ENCODE results near the gene RNF215.

RNF215 gene

GRCh38 chr22:30357650-30358215 lies 29.5 kb downstream of the RNF215 start:
- H3K27me3 ChIP-seq (ENCODE audit: control insufficient read depth, insufficient read depth, low read length) = no peaks in the 10 kb centered on the region
- H3K4me1 ChIP-seq (ENCODE audit: control insufficient read depth, insufficient read depth, low read length) = peaks cover 15% of the 10 kb centered on the region
- H3K9ac ChIP-seq (ENCODE audit: low read length) = no peak overlapping the region
- no peak overlapping the region for H3K27ac ChIP-seq (ENCODE audit: low read depth, low read length)
- no peaks in the 10 kb centered on the region for H3K9me3 ChIP-seq (ENCODE audit: control insufficient read depth, insufficient read depth, low read depth, low read length)
- peaks cover 11% of the 10 kb centered on the region for H3K36me3 ChIP-seq (ENCODE audit: control insufficient read depth, insufficient read depth, low read length)
- H3K4me3 ChIP-seq (ENCODE audit: low read depth, low read length) = peak overlapping the region; percentile 97

- H3K36me3 ChIP-seq (ENCODE audit: control insufficient read depth, insufficient read depth, low read length) = peaks cover 16% of the 10 kb centered on the region
- peak overlapping the region; percentile 97 for H3K9ac ChIP-seq (ENCODE audit: low read length)
- peak overlapping the region; percentile 95; the same call in 1 of the 2 replicates for H3K27ac ChIP-seq (ENCODE audit: low read depth, low read length)
- H3K4me1 ChIP-seq (ENCODE audit: control insufficient read depth, insufficient read depth, low read length) = peaks cover 10% of the 10 kb centered on the region; the same call in 1 of the 2 replicates
- H3K4me3 ChIP-seq (ENCODE audit: low read depth, low read length) = peak overlapping the region; percentile 97
- H3K27me3 ChIP-seq (ENCODE audit: control insufficient read depth, insufficient read depth, low read length) = no peaks in the 10 kb centered on the region
- H3K9me3 ChIP-seq (ENCODE audit: control insufficient read depth, insufficient read depth, low read depth, low read length) = no peaks in the 10 kb centered on the region
These were observed 30.0 kb downstream of the RNF215 start for GRCh38 chr22:30357236-30357570.

GRCh38 chr22:30356449-30357235 lies 30.6 kb downstream of the RNF215 start, which contains the start of the genes CCDC157 and SF3A1:
Gene CCDC157, plus strand, starts transcription at chr22:30357007. Its CDS starts 8,994 bp downstream, at chr22:30366001.
Gene SF3A1, minus strand, starts transcription at chr22:30356894. Its CDS starts 102 bp downstream, at chr22:30356792.
- Histone ChIP-seq H3K4me1 (ENCODE audit: control insufficient read depth, insufficient read depth, low read length) (peaks cover 10% of the 10 kb centered on the region; the same call in 1 of the 2 replicates), H3K27ac (ENCODE audit: low read depth, low read length) (peak within 1 kb of the TSS; percentile 95), H3K27me3 (ENCODE audit: control insufficient read depth, insufficient read depth, low read length) (no peaks in the 10 kb centered on the region), H3K9me3 (ENCODE audit: control insufficient read depth, insufficient read depth, low read depth, low read length) (no peaks in the 10 kb centered on the region), H3K9ac (ENCODE audit: low read length) (peak within 1 kb of the TSS; percentile 97), H3K4me3 (ENCODE audit: low read depth, low read length) (peak within 1 kb of the TSS; percentile 97), H3K36me3 (ENCODE audit: control insufficient read depth, insufficient read depth, low read length) (peaks cover 21% of the 10 kb centered on the region)

DNA sequence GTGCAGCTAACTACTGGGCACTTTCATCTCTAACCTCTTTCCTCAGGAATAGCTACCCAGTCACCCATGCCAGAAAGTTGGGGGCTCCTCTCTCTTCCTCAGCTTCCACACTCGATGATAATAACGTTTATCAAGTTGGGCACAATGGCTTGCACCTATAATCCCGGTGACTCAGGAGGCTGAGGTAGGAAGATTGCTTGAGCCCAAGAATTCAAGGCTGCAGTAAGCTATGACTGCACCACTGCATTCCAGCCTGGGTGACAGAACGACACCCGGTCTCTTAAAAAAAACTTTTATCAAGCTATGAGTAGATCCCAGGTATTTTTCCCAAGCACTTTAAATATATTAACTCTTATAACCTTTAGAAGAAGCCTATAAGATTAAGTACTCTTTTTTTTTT lies 32.6 kb downstream of the RNF215 start:
- peaks cover 40% of the 10 kb centered on the region for H3K36me3 ChIP-seq (ENCODE audit: control insufficient read depth, insufficient read depth, low read length)
- H3K27ac ChIP-seq (ENCODE audit: low read depth, low read length) = no peak overlapping the region
- no peaks in the 10 kb centered on the region for H3K27me3 ChIP-seq (ENCODE audit: control insufficient read depth, insufficient read depth, low read length)
- no peak overlapping the region for H3K4me3 ChIP-seq (ENCODE audit: low read depth, low read length)
- H3K4me1 ChIP-seq (ENCODE audit: control insufficient read depth, insufficient read depth, low read length) = peaks cover 10% of the 10 kb centered on the region; the same call in 1 of the 2 replicates
- H3K9me3 ChIP-seq (ENCODE audit: control insufficient read depth, insufficient read depth, low read depth, low read length) = no peaks in the 10 kb centered on the region
- H3K9ac ChIP-seq (ENCODE audit: low read length) = no peak overlapping the region

GRCh38 chr22:30351226-30351625 lies 36.0 kb downstream of the RNF215 start:
- Histone ChIP-seq H3K27ac (ENCODE audit: low read depth, low read length) (no peak overlapping the region), H3K36me3 (ENCODE audit: control insufficient read depth, insufficient read depth, low read length) (peaks cover 71% of the 10 kb centered on the region), H3K4me3 (ENCODE audit: low read depth, low read length) (no peak overlapping the region), H3K9me3 (ENCODE audit: control insufficient read depth, insufficient read depth, low read depth, low read length) (no peaks in the 10 kb centered on the region), H3K9ac (ENCODE audit: low read length) (no peak overlapping the region), H3K27me3 (ENCODE audit: control insufficient read depth, insufficient read depth, low read length) (no peaks in the 10 kb centered on the region), H3K4me1 (ENCODE audit: control insufficient read depth, insufficient read depth, low read length) (peaks cover 4% of the 10 kb centered on the region; the same call in 1 of the 2 replicates)

DNA sequence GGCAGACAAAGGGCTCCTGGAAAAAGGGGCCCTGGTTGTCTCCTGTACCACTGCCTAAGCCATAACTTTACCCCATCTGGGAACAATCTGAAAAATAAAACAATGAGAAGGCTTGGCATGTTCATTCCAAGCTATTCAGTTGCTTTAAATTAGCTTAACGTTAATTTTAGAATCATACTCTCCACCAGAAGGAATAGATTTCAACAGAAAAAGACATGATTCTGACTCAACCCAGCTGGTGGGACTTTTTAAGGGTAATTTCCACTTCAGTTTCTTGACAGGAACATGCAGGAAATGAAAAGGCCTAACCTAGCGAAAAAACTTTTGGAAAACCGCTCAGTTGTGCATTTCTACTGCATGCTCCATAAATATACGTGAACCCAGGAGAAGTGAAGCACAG lies 38.4 kb downstream of the RNF215 start:
- Histone ChIP-seq H3K9ac (ENCODE audit: low read length) (no peak overlapping the region), H3K27me3 (ENCODE audit: control insufficient read depth, insufficient read depth, low read length) (no peaks in the 10 kb centered on the region), H3K36me3 (ENCODE audit: control insufficient read depth, insufficient read depth, low read length) (peaks cover 92% of the 10 kb centered on the region), H3K9me3 (ENCODE audit: control insufficient read depth, insufficient read depth, low read depth, low read length) (no peaks in the 10 kb centered on the region), H3K4me3 (ENCODE audit: low read depth, low read length) (no peak overlapping the region), H3K27ac (ENCODE audit: low read depth, low read length) (no peak overlapping the region; the same call in 1 of the 2 replicates), H3K4me1 (ENCODE audit: control insufficient read depth, insufficient read depth, low read length) (no peaks in the 10 kb centered on the region)

DNA sequence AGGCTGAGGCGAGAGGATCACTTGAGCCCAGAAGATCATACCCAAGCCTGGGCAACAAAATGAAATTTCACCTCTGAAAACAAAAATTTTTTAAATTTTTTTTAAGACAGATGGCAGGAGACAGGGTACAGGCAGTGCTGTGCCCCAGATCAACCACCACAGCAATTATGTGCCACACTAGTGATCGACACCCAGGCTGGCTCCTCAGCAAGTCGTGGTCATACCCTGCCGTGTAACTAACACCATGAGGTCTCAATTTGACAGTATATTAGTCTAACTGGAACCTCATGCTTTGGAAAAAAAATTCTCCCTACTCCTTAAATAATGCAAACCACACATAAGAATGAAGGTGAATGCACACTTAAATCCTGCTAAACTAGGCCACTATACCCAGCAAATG lies 38.8 kb downstream of the RNF215 start:
- Histone ChIP-seq H3K9ac (ENCODE audit: low read length) (no peak overlapping the region), H3K27me3 (ENCODE audit: control insufficient read depth, insufficient read depth, low read length) (no peaks in the 10 kb centered on the region), H3K9me3 (ENCODE audit: control insufficient read depth, insufficient read depth, low read depth, low read length) (no peaks in the 10 kb centered on the region), H3K4me3 (ENCODE audit: low read depth, low read length) (no peak overlapping the region), H3K27ac (ENCODE audit: low read depth, low read length) (no peak overlapping the region; the same call in 1 of the 2 replicates), H3K36me3 (ENCODE audit: control insufficient read depth, insufficient read depth, low read length) (peaks cover 93% of the 10 kb centered on the region), H3K4me1 (ENCODE audit: control insufficient read depth, insufficient read depth, low read length) (no peaks in the 10 kb centered on the region)

DNA sequence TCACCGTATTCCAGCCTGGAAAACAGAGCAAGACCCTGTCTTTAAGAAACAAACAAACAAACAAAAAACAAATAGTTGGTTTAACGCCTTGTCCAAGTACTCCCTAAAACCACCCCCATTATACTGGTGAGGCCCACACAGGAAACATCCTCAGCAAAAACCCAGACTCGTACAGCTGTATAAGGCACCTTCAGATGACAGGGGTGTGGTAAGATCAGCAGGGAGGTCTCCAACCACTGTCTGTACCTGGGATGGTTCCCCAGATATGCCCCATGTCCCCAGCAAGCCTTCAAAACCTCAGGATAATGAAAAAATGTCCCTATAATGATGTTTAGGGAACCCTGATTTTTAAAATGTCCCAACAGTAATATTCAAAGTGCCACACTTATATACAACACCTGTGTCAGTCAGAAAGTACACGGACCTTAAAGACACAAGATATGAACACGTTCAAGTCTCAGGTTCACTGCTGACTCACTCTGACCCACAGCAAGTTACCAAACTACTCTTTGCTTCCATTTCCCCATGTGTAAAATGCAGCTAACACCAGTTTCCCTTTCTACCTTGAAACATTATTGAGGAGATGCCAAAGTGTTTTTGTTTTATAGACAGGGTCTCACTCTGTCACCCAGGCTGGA lies 39.8 kb downstream of the RNF215 start:
- H3K9me3 ChIP-seq (ENCODE audit: control insufficient read depth, insufficient read depth, low read depth, low read length) = no peaks in the 10 kb centered on the region
- no peak overlapping the region for H3K4me3 ChIP-seq (ENCODE audit: low read depth, low read length)
- no peaks in the 10 kb centered on the region for H3K4me1 ChIP-seq (ENCODE audit: control insufficient read depth, insufficient read depth, low read length)
- peaks cover 96% of the 10 kb centered on the region for H3K36me3 ChIP-seq (ENCODE audit: control insufficient read depth, insufficient read depth, low read length)
- no peaks in the 10 kb centered on the region for H3K27me3 ChIP-seq (ENCODE audit: control insufficient read depth, insufficient read depth, low read length)
- no peak overlapping the region for H3K9ac ChIP-seq (ENCODE audit: low read length)
- no peak overlapping the region for H3K27ac ChIP-seq (ENCODE audit: low read depth, low read length)

DNA sequence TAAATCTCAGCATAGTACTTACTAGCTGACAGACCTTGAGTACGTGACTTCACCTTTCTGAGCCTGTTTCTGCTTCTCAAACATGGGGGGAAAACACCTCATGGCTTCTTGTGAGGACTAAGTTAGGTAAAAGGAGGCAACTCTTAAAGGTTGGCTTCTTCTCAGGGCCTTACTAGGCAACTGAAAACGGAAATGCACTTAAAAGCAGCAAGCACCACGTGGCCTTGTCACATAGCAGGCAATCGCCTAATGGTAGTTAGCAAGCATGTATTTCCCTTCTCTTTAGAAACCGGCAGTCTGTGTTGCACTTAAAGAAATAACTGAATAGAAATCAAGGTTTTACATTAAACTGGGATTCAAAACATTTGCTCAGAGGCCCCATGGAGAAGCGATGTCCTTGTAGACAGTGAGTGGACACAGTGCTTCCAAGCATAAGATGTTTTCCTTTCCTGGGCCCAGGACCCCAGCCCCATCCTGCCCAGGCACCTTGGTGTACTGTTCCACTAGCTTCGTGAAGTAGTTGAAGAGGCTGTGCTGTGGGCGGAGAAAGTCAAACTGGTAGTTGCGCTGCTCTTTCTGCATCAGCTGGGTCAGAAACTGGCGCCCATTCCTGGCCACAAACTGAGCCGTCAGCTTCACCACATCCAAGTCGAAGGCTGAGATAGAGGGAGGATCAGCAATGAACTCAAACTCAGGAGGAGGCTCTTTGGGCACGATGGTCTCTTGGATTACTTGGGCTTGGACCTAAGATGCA lies 42.6 kb downstream of the RNF215 start:
- Histone ChIP-seq H3K9ac (ENCODE audit: low read length) (no peak overlapping the region), H3K9me3 (ENCODE audit: control insufficient read depth, insufficient read depth, low read depth, low read length) (no peaks in the 10 kb centered on the region), H3K36me3 (ENCODE audit: control insufficient read depth, insufficient read depth, low read length) (peaks cover 96% of the 10 kb centered on the region), H3K4me3 (ENCODE audit: low read depth, low read length) (no peak overlapping the region), H3K4me1 (ENCODE audit: control insufficient read depth, insufficient read depth, low read length) (no peaks in the 10 kb centered on the region), H3K27ac (ENCODE audit: low read depth, low read length) (no peak overlapping the region), H3K27me3 (ENCODE audit: control insufficient read depth, insufficient read depth, low read length) (no peaks in the 10 kb centered on the region)

DNA sequence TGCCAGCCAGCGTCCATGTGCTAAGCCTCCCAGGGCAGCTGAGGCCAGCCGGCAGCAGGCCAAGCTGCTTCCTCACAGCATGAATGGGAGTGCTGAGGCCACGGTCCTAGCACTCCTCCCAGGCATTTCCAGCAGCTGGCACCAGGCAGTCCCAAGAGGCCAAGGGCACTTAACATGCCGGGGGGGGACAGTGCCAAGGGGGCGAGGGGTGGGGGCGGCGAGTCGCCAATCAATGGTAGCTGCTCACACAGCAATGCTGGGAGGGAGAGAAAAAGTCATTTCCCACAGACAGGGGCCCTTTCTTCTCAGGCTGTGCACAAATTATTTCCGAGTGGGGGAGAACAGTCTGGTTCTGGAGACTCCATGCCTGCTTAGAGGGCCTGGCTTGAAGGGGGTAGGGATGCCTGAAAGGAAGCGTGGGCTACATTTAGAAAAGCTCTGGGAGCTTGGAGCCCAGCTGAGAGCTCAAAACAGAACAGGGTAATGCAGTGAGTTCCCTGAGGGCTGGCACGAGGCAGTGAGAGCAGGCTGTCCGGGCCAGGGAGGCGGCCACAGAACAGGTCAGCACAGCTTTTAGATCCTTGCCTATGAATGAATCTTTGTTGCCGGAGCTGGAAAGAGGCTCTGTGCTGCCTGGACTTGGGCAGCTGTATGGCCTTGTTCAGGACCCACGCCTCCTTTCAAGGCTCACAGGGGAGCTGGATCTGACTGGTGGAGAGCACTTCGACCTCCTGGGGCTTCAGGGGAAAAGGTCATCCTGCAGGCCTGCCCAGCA lies 46.1 kb downstream of the RNF215 start:
- H3K27ac ChIP-seq (ENCODE audit: low read depth, low read length) = no peak overlapping the region
- no peaks in the 10 kb centered on the region for H3K27me3 ChIP-seq (ENCODE audit: control insufficient read depth, insufficient read depth, low read length)
- no peak overlapping the region for H3K9ac ChIP-seq (ENCODE audit: low read length)
- no peak overlapping the region for H3K4me3 ChIP-seq (ENCODE audit: low read depth, low read length)
- H3K9me3 ChIP-seq (ENCODE audit: control insufficient read depth, insufficient read depth, low read depth, low read length) = no peaks in the 10 kb centered on the region
- no peaks in the 10 kb centered on the region for H3K4me1 ChIP-seq (ENCODE audit: control insufficient read depth, insufficient read depth, low read length)
- H3K36me3 ChIP-seq (ENCODE audit: control insufficient read depth, insufficient read depth, low read length) = peaks cover 98% of the 10 kb centered on the region
